Measurements from ENCODE around the gene RDH12.

GRCh38 chr14:67652189-67652588 is 49.5 kb upstream of the RDH12 start:
- TF ChIP-seq CTCF (IDR thresholded peaks at IDR 0.05; ENCODE audit: low read depth, low read length) (no peak), MYC (IDR thresholded peaks at IDR 0.05; ENCODE audit: low read depth, low read length) (no peak)
